ENCODE data around the gene EPB41.
"Not testable (repeated sequence)": the region's sequence is repeated elsewhere in the genome, so short reads cannot be mapped to it uniquely, and the experiment has no call there.

EPB41 gene

DNA sequence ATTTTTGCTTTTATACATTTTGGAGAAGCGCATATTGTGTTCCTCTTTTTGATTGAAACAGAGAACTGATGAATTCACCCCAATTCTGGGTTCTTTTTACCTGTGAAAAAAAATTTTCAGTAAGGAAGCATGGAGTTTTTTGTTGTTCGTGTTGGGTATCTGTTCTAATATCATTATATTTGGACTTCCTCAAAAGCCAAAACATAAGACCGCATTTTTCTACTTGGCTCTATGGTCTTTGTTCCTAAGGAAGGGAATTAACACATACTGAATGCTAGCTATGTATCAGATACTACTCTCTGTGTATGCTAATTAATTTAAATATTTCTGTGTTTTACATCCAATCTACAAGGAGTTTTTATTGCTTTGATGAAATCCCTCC is 12.9 kb downstream of the EPB41 start:
- DNase-seq (ENCODE audit: low read depth), result no peak

DNA sequence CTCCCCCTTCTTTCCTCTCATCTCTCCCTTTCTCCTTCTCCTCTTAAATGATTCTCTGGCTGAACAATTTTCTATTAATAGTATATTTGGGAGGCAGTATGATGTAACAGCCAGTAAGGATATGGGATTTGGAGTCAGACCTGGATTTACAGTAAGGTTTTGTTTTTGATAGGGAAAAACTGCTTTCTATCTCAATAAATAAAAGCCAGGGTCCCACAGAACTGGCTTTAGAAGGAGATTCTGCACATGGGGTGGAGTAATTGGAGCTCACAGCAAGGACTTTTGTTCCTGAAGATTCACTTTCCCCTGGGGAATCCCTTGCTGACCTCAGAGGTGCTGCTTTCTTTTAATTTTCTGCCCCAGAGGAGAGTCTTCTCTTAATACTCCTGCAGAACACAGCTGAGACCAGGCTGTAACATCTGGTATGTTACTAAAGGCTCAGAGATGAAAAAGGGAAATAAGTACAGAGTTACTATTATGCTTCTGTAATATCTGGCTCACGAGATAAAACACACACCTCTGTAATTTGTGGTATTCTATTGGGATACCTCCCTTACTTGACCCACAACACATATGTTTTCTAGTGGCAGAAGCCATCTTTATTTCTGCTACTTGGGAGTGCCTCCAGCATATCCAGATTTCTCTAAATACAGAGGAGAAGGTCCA is 13.4 kb downstream of the EPB41 start:
- no peak for DNase-seq (ENCODE audit: low read depth)

DNA sequence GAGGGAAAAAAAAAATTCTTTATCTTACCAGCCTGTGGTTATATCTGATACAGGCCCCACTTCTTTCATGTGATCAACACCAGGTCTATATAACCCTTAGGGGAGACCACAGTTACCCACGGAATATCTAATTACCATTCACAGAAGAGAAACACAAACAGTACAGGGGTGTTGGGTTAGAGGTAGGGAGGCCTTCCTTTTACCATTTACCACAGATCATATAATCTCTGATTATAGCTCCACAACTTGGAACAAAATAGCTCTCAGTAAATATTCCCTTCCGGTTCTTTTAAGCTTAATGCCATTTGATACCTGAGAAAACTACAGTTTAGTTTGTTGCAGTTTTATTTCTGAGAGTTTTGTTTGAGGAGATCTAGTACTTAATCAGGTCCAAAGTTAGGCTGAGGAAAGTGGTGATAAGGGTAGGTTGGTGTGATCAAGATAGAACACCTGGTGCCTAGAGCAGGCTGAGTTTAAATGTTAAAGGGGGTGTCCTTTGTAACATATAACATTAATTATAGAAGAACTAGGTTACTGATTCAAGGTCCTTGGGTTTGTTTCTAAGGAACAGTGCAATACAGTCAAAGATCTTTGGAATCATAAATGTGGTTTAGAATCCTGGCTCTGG is 14.1 kb downstream of the EPB41 start:
- DNase-seq (ENCODE audit: low read depth), result no peak

DNA sequence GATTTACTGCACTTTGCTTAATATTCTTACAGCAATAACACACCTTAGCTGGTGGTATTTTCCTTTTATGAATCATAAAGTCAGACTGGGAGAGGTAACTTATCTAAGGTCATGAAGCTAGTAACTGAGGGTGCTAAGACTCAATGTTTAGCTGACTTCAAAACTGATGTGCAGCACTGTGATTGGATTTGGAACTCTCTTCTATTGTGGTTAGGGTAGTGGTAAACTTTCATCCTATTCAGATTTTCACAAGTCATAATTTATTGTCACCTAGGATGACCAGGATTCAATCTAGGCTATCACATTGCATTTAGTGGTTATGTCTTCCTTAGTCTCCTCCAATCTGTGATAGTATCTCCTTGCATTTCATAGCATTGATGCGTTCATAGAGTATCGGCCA is 18.9 kb downstream of the EPB41 start:
- DNase-seq (ENCODE audit: low read depth), result no peak

DNA sequence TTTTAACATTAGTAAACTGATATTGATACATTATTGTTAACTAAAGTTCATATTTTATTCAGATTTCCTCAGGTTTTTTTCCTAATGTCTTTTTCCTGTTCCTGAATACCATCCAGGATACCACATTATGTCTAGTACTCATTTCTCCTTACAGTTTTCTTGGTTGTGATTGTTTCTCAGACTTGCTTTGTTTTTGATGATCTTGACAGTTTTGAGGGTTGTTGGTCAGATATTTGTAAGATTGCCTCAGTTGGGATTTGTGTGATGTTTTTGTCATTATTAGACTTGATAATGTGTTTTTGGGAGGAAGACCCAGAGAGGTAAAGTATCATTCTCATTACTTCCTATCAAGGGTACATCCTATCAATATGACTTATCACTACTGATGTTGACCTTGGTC is 19.5 kb downstream of the EPB41 start:
- no peak for DNase-seq (ENCODE audit: low read depth)

DNA sequence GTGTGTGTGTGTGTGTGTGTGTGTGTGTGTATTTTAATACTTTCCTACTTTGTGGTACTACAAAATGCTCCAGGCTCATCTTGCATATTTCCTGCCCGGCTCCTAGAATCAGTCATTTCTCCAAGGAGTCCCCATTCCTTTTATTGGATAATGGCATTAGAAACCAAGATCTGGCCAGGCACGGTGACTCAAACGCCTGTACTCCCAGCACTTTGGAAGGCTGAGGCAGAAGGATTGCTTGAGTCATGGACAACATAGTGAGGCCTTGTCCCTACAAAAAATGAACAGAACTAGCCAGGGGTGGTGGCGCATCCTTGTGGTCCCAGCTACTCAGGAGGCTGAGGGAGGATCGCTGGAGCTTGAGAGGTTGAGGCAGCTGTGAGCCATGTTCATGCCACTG is 20.3 kb downstream of the EPB41 start:
- DNase-seq (ENCODE audit: low read depth), result no peak

DNA sequence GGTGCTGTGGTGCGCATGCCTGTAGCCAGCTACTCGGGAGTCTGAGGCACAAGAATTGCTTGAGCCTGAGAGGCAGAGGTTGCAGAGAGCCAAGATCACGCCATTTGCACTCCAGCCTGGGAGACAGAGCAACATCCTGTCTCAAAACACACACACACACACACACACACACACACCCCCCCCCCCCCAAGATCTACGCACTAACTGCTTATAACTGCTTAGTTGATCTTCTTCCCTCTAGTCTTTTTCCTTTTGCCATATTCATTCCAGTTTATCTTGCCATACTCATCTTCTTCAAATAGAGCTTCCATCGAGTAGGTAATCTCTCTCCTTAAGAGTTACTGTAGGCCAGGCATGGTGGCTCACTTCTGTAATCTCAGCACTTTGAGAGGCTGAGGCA is 20.9 kb downstream of the EPB41 start:
- no peak for DNase-seq (ENCODE audit: low read depth)

DNA sequence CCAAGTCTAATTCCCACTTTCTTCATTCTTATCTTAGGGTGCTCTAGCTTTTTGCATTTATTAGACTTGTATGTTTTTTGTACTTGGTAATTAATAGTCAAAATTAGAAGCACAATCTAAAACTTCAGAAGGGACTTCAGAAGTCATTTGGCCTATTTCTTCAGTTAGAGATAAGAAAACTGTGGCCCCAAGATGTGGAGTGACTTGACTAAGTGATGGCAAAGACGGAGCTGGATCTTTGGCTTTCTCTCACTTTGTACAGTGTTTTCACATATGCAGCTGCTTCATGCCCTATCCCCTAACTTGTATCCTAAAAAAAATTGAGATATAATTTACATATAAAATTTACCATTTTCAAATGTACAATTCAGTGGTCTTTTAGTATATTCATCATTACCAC is 21.7 kb downstream of the EPB41 start:
- DNase-seq (ENCODE audit: low read depth), result no peak

DNA sequence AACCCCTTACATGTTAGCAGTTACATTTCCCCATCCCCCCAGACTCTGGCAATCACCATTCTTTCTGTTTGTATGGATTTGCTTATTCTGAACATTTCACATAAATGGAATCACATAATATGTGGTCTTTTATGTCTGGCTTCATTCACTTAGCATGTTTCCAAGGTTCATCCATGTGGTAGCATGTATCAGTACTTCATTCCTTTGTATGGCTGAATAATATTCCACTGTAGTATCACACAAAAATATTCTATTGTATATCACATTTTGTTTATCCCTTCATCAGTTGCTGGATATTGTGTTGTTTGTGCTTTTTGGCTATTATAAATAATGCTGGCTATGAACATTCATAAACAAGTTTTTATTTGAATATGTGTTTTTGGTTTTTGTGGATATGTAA is 22.2 kb downstream of the EPB41 start:
- no peak for DNase-seq (ENCODE audit: low read depth)

DNA sequence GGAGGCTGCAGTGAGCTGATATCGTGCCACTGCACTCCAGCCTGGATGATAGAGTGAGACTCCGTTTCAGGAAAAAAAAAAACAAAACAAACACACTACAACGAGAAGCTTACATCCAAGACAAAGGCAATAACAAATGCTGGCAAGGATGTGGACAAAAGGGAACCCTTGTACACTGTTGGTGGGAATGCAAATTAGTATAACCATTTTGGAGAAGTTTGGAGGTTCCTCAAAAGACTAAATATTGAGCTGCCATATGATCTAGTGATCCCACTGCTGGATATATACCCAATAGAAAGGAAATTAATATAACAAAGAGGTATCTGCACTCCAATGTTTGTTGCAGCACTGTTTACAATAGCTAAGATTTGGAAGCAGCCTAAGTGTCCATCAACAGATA is 29.2 kb downstream of the EPB41 start:
- not testable (repeated sequence) for DNase-seq (ENCODE audit: low read depth)

DNA sequence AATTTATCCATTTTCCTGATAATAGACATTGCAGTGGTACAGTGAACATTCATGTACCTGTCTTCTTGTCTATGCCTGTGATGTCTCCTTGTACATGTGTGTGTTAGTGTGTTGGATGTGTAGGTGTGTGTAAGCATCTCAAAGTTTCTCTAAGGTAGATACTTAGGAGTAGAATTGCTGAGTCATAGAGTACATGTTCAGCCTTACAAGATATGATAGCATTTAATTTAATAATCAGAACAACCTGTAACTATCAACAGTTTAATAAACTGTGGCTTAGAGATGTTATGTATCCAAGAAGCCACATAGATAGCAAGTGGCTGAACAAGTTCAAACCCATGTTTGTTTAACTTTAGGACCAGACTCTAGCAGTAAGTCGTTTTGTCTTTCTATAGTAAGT is 35.6 kb downstream of the EPB41 start:
- no peak for DNase-seq (ENCODE audit: low read depth)

DNA sequence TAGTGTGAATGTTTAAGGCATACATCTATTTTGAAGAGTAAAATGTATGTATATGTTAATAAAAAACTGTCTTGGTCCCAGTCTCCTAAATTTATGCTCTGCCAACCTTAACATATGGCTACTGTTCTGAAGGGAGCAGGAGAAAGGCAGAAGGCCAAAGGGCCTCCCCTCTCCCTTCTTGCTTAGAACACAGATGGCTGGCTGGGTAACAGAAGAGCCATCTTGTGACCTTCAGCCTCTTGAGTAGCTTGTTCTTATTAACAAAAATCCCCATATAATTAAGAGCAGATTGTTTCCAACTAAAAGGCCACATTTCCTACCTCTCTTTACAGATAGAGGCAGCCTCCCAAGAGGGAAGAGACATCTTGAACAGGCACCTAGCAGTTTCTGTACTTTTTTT is 36.1 kb downstream of the EPB41 start:
- no peak for DNase-seq (ENCODE audit: low read depth)

DNA sequence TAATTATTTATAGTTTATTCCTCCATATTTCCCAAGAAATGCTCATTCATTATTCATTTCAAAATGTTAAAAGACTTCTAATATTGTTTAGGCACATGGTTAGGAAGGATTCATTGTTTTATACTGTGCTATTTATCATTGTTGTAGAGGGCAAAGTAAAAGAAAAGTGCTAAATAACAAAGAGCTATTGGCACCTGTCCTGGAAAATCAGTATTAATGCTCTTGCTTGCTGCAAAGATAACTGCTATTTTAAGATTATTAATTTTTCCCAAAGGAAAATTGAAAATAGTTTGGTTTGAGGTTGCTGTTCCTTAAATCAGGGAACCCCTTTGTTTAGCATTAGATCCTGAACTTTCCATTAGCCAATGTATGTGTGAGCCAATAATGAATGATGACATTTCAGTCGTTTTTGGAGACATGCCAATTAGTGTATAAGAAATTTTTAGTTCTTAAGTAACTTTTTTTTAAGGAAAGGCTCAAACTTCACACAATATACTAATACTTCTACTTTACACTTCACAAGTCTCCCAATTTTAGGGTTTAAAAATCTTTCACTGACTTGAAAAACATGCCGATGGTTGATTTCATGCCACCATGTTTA is 39.9 kb downstream of the EPB41 start:
- DNase-seq (ENCODE audit: low read depth), result no peak

DNA sequence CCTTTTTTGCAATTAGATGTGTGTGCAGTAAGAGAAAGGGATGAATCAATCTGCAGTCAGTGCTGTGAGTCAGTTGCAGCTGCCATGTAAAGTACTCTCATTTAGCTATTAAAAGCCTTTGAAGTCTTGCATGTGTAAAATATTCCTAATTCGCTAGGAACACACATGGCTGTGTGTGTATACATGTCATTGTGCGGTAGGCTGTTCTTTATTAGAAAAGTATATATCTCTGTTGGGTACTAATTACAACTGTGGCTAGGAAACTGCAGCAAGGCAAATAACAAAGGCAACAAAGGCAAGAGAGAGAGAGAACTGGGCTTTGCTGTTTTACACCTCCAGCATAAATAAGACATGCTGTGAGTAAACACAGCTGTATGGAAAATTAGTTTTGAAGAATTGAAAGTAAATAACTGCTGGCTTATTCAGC is 41.7 kb downstream of the EPB41 start:
- no peak for DNase-seq (ENCODE audit: low read depth)

DNA sequence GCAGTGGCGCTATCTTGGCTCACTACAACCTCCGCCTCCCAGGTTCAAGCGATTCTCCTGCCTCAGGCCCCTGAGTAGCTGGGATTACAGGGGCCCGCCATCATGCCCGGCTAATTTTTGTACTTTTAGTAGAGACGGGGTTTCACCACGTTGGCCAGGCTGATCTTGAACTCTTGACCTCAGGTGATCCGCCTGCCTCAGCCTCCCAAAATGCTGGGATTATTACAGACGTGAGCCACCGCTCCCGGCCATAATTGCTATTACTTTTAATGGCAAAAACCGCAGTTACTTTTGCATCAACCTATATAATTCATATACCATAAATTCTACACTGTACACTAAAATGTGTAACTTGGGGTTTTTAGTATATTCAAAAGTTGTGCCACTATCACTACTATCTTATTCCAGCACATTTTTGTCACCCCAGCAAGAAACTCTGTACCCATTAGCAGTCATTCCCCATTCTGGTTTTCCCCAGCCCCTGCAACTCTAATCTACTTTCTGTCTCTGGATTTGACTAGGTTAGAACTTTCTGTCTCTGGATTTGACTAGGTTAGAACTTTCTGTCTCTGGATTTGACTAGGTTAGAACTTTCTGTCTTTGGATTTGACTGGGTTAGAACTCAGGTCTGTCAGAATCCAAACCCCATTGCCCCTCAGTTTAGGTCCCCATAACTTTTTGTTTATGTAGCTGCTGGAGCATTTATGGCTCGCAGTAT is 47.9 kb downstream of the EPB41 start:
- DNase-seq (ENCODE audit: low read depth), result not testable (repeated sequence)

DNA sequence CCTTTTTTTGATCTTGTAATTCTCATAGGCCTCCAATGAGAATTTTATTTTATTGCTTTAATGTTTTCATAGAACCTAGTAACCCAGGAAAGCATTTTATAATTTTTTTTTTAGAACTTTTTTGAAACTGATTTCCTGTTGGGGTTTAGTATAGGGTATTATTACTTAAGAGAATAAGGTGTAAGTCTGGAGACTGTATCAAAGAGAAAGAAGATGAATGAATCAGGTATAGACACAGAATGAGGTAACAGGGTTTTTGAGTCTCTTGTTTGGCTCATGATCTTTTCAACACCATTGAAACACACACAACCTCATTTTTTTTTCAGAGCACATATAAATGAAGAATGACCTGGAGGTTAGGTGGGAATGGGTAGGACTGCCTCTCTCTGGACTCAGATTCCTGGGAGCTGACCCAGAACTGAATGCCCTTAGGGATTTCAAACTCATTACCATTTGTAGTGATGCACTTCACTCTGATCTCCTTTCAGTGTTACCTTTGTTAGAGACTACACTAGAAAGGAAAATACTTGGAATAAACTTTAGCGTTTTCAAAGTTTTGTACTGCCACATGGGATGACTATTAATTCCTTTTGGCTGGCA is 51.0 kb downstream of the EPB41 start:
- no peak for DNase-seq (ENCODE audit: low read depth)

DNA sequence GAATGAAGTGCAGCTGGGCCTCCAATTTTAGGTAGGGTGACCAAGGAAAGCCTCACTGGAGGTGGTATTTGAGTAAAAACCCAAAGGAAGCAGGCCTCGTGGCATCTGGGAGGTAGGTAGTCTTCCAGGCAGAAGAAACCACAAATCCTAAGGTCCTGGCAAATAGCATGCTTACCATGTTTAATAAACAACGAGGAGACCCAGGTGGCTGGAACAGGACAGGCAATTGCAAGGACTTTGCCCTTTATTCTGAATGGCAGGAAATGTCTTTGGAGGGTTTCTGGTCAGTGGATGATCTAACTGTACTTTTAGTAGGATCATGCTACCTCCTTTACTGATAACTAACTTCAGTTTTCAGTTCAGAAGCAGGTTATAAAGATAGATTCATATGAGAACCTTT is 52.2 kb downstream of the EPB41 start:
- DNase-seq (ENCODE audit: low read depth), result no peak

DNA sequence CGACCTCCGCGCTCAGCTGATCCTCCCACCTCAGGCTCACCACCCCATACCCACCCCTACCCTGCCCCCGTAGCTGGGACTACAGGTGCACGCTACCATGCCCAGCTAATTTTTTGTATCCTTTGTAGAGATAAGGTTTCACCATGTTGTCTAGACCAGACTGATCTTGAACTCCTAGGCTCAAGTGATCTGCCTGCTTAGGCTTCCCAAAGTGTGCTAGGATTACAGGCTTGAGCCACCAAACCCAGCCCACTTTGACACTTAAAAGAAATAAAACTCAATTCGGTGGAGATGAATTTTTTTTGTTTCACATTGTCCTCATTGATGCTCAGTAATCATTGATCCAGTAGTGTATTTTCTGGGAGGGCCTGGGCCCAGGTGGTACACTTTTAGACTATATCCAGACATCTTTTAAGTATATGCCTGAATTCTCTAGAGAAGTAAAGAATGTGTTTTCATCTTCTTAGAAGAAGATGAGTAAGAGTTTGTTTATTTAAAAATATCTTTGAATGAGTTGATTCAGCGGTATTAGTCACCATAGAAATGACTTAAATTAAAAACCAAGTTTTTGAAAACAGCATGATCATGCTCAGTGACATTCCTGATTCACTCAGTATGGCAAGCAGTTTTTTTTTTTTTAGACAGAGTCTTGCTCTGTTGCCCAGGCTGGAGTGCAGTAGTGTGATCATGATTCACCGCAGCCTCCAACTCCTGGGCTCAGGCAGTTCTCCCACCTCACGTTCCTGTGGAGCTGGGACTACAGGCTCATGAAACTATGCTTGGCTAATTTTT is 57.8 kb downstream of the EPB41 start:
- DNase-seq (ENCODE audit: low read depth), result no peak

DNA sequence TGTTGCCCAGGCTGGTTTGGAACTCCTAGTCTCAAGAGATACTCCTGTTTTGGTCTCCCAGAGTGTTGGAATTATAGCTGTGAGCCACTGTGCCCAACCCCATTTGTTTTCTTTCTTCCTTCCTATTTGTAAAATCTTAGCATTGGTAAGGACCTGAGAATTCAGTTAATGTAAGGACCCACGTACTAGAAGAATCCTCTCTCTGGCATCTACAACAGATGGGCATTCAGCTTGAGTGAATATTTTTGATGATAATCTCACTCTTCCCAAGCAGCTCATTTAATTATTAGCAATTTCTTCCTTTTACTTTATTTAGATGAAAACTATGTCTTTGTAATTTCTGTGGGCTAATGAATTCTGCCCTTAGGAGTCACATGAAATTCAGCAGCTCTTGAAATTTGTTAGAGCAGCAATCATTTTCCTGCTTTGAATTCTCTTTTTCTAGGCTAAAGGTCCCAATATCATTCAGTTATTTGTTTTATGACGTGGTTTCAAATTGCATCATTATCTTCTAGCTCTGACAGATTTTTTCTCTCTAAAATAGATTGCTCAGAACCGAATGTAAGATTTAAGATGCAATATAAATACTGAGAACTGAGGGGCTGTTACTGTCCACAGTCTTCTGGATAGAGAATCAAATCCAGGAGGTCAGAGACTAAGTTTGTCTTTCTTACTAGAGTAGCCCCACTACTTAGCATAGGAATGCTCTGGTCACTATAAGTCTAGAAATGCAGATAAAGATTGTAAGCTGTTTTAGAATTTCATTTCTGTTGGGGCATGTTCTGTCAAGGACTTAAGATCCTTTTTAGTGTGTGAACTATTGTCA is 59.4 kb downstream of the EPB41 start:
- DNase-seq (ENCODE audit: low read depth), result no peak

DNA sequence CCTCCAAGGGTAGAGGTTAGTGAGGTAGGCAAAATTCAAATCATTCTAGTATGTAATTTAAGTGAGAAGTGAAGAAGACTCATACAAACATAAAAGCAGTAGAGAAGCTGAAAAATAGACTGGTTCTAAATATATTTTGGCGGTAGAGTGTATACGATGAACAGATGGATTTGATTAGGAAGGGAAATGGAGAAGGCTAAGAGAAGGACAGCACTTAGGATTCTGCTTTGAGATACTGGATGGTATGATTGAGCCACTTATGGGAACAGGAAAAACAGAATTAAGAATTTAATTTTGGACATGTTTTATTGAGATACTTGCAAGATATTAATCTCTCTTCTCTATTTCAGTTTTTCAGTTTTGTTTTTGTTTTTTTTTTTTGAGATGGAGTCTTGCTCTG is 60.1 kb downstream of the EPB41 start:
- DNase-seq (ENCODE audit: low read depth), result no peak

DNA sequence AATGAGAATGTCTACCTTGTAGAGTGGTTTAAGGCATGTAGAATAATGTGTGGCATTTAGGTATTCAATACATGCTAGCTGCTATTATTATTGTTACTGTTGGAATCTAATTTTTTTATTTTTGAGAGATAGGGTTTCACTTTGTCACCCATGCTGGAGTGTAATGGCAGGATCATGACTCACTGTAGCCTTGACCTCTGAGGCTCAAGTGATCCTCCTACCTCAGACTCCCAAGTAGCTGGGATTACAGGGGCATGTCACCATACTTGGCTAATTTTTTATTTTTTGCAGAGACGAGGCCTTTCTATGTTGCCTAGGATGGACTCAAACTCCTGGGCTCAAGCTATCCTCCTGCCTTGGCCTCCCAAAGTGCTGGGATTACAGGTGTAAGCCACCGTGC is 61.9 kb downstream of the EPB41 start:
- DNase-seq (ENCODE audit: low read depth), result no peak
